H1 (cell line): ENCODE measurements around the gene RENBP. TPM values are rescaled to one million over a fixed set of nuclear protein-coding genes. Genes with fewer than 3 reads are reported as not detected.

Source experiments
- CTCF ChIA-PET: fragments of 300-600 bp; sonication (Branson Sonifier 250); formaldehyde crosslinking; loops from one replicate; lab custom pipeline; 2021; ENCODE audit not compliant: partially characterized antibody; lab: Charles Lee
- POLR2A ChIA-PET: fragments of 300-600 bp; sonication (Branson Sonifier 250); formaldehyde crosslinking; loops from one replicate; lab custom pipeline; 2021; ENCODE audit warnings: inconsistent platforms; ENCODE audit not compliant: partially characterized antibody; lab: Charles Lee
- DNase-seq, 2 experiments: peaks; one replicate each; pipeline versions ENCODE4 v3.0.0 to v3.0.0-alpha.2; 2010 to 2022; ENCODE audit warnings: low spot score in 2 of 2, low read depth in 1 of 2, mixed read lengths in 1 of 2
- FAIRE-seq: peaks from 2 replicates; lab custom pipeline; 2011; peaks lifted over from hg19 to GRCh38; lab: Jason Lieb, UNC
- H2AFZ ChIP-seq: 2 replicates; pipeline ENCODE4 v1.8.1; 2012; ENCODE audit warnings: low read length, inconsistent platforms
- H2AK5ac ChIP-seq: 2 replicates; pipeline ENCODE4 v1.6.1; 2013; ENCODE audit warnings: low read depth, low read length
- H2BK120ac ChIP-seq: replicated peaks from 2 replicates; pipeline ENCODE3; 2013; ENCODE audit warnings: low read depth, low read length, inconsistent platforms
- H2BK12ac ChIP-seq: 2 replicates; pipeline ENCODE4 v1.6.1; 2013; ENCODE audit warnings: low read depth, low read length
- H2BK15ac ChIP-seq: 2 replicates; pipeline ENCODE4 v1.6.1; 2013; ENCODE audit warnings: low read length
- H2BK20ac ChIP-seq: 2 replicates; pipeline ENCODE4 v1.6.1; 2013; ENCODE audit warnings: low read length
- H2BK5ac ChIP-seq: 2 replicates; pipeline ENCODE4 v1.6.1; 2013; ENCODE audit warnings: low read depth, low read length
- H3K14ac ChIP-seq: 2 replicates; pipeline ENCODE4 v1.6.1; 2013; ENCODE audit warnings: inconsistent platforms; ENCODE audit not compliant: insufficient read length
- H3K18ac ChIP-seq: 2 replicates; pipeline ENCODE4 v1.6.1; 2013; ENCODE audit warnings: low read length; ENCODE audit errors: extremely low read depth
- H3K23ac ChIP-seq: 2 replicates; pipeline ENCODE4 v1.6.1; 2013; ENCODE audit warnings: inconsistent platforms; ENCODE audit not compliant: insufficient read length
- H3K23me2 ChIP-seq: 2 replicates; pipeline ENCODE4 v1.6.1; 2013; ENCODE audit warnings: low read depth, low read length
- H3K27ac ChIP-seq: 2 replicates; pipeline ENCODE4 v1.6.1; 2011; ENCODE audit warnings: low read depth, low read length, inconsistent platforms
- H3K27me3 ChIP-seq, 4 experiments: replicated peaks in 1 of 4; 1 replicate in 1 of 4; 2 replicates in 3 of 4; pipeline versions ENCODE4 v1.6.1 to v1.8.1; 2011 to 2013; ENCODE audit warnings: low read length in 3 of 4, mild to moderate bottlenecking in 3 of 4, inconsistent platforms in 2 of 4, mixed read lengths in 2 of 4, moderate library complexity in 1 of 4; ENCODE audit not compliant: control insufficient read depth in 3 of 4, insufficient read depth in 3 of 4; ENCODE audit errors: extremely low read depth in 1 of 4
- H3K36me3 ChIP-seq, 4 experiments: 2 replicates each; pipeline versions ENCODE4 v1.6.1 to v1.8.1; 2011 to 2013; ENCODE audit warnings: mild to moderate bottlenecking in 4 of 4, low read length in 3 of 4, moderate library complexity in 2 of 4, control low read depth in 1 of 4, inconsistent platforms in 1 of 4; ENCODE audit not compliant: insufficient read depth in 4 of 4, control insufficient read depth in 2 of 4
- H3K4ac ChIP-seq: replicated peaks from 2 replicates; pipeline ENCODE3; 2013; ENCODE audit warnings: low read length, low read depth, mixed read lengths, inconsistent platforms; ENCODE audit not compliant: insufficient read length
- H3K4me1 ChIP-seq, 4 experiments: replicated peaks in 1 of 4; 1 replicate in 1 of 4; 2 replicates in 3 of 4; pipeline versions ENCODE4 v1.6.1 to v1.8.1; 2011 to 2013; ENCODE audit warnings: low read length in 3 of 4, inconsistent platforms in 2 of 4, mixed read lengths in 1 of 4; ENCODE audit not compliant: insufficient read depth in 4 of 4, control insufficient read depth in 3 of 4
- H3K4me2 ChIP-seq, 2 experiments: 2 replicates each; pipeline versions ENCODE4 v1.6.1 to v1.8.1; 2011 to 2013; ENCODE audit warnings: low read depth in 2 of 2, low read length in 2 of 2, control low read depth in 1 of 2, inconsistent platforms in 1 of 2, mild to moderate bottlenecking in 1 of 2; ENCODE audit not compliant: insufficient read depth in 1 of 2
- H3K4me3 ChIP-seq, 4 experiments: fragments of 200-600, 300-600 bp in 1 of 4; sonication (generic), shearing (Covaris generic), sonication (Bioruptor Twin) in 1 of 4; 2 replicates each; pipeline versions ENCODE4 v1.5.1 to v1.8.1; 2011 to 2016; ENCODE audit warnings: low read length in 4 of 4, low read depth in 3 of 4, control low read depth in 2 of 4, inconsistent platforms in 2 of 4, mild to moderate bottlenecking in 2 of 4, mixed read lengths in 1 of 4, moderate library complexity in 1 of 4; ENCODE audit not compliant: insufficient read depth in 2 of 4; ENCODE audit errors: extremely low read depth in 1 of 4
- H3K56ac ChIP-seq: replicated peaks from 2 replicates; pipeline ENCODE3; 2013; ENCODE audit warnings: low read depth, mild to moderate bottlenecking, mixed read lengths, low read length, inconsistent platforms; ENCODE audit not compliant: insufficient read length
- H3K79me1 ChIP-seq: 2 replicates; pipeline ENCODE4 v1.6.1; 2013; ENCODE audit warnings: low read depth, low read length, control low read depth
- H3K79me2 ChIP-seq, 2 experiments: 2 replicates each; pipeline versions ENCODE4 v1.6.1 to v1.8.1; 2012 to 2013; ENCODE audit warnings: low read length in 2 of 2, mild to moderate bottlenecking in 2 of 2, inconsistent platforms in 1 of 2; ENCODE audit not compliant: insufficient read depth in 2 of 2, control insufficient read depth in 1 of 2
- H3K9ac ChIP-seq, 4 experiments: replicated peaks in 1 of 4; 1 replicate in 1 of 4; 2 replicates in 3 of 4; pipeline versions ENCODE4 v1.6.1 to v1.8.1; 2011 to 2013; ENCODE audit warnings: low read depth in 3 of 4, low read length in 3 of 4, control low read depth in 2 of 4, mild to moderate bottlenecking in 2 of 4, moderate library complexity in 2 of 4, inconsistent platforms in 1 of 4; ENCODE audit errors: extremely low read depth in 1 of 4
- H3K9me3 ChIP-seq, 2 experiments: 2 replicates each; pipeline versions ENCODE4 v1.6.1 to v1.8.1; 2012 to 2013; ENCODE audit warnings: mild to moderate bottlenecking in 2 of 2, moderate library complexity in 2 of 2, control low read depth in 1 of 2, inconsistent platforms in 1 of 2, low read depth in 1 of 2, low read length in 1 of 2, mixed read lengths in 1 of 2; ENCODE audit not compliant: insufficient read depth in 2 of 2
- H4K20me1 ChIP-seq, 2 experiments: replicated peaks in 1 of 2; 2 replicates each; pipeline versions ENCODE3 to v1.8.1; 2011 to 2013; ENCODE audit warnings: inconsistent platforms in 2 of 2, low read length in 2 of 2, mild to moderate bottlenecking in 1 of 2; ENCODE audit not compliant: insufficient read depth in 2 of 2, control insufficient read depth in 1 of 2
- H4K5ac ChIP-seq: 2 replicates; pipeline ENCODE4 v1.6.1; 2013; ENCODE audit warnings: low read length, low read depth, mixed read lengths, inconsistent platforms; ENCODE audit not compliant: insufficient read length
- H4K8ac ChIP-seq: 2 replicates; pipeline ENCODE4 v1.8.0; 2013; ENCODE audit warnings: mild to moderate bottlenecking, moderate library complexity, low read length, inconsistent platforms; ENCODE audit not compliant: insufficient read depth; ENCODE audit errors: extremely low read depth
- H4K91ac ChIP-seq: replicated peaks from 2 replicates; pipeline ENCODE3; 2013; ENCODE audit warnings: low read length, mixed read lengths, inconsistent platforms; ENCODE audit not compliant: insufficient read length
- CHD1 ChIP-seq: IDR thresholded peaks from 2 replicates; pipeline ENCODE4 v1.6.1; 2012; ENCODE audit warnings: low read depth, low read length, improper control_type of control experiment
- SP1 ChIP-seq: IDR thresholded peaks from 2 replicates; pipeline ENCODE4 v1.6.1; 2011; ENCODE audit warnings: low read depth, low read length
- SP2 ChIP-seq: IDR thresholded peaks from 2 replicates; pipeline ENCODE4 v1.6.1; 2012; ENCODE audit warnings: mild to moderate bottlenecking, low read length, inconsistent platforms
- WGBS, 2 experiments: shearing (Covaris generic) in 1 of 2; methylation state at CpG; one replicate each; pipeline versions ENCODE4 v1.1.6 to v1.1.7; 2013 to 2015; ENCODE audit warnings: low lambda C conversion rate in 2 of 2, mixed read lengths in 2 of 2, inconsistent platforms in 1 of 2, low coverage in 1 of 2, missing lambda C conversion rate in 1 of 2; ENCODE audit not compliant: insufficient replicate concordance in 2 of 2, insufficient coverage in 1 of 2, insufficient read length in 1 of 2; ENCODE audit errors: extremely low coverage in 1 of 2, missing lambda C conversion rate in 1 of 2; 5-methylcytosine and 5-hydroxymethylcytosine counted together
- polyA plus RNA-seq, 7 experiments: library from polyadenylated mRNA; depleted of rRNA in 3 of 7; stranded (reverse) in 5 of 7; unstranded in 2 of 7; fragments of >200 nt in 5 of 7; fragments of 200-250 nt in 2 of 7; gene quantifications; 1 replicate in 5 of 7; 2 replicates in 1 of 7; 4 replicates in 1 of 7; pipeline versions ENCODE4 v1.2.1 to v1.2.3, GENCODE V29; 2011 to 2013; ENCODE audit warnings: missing spikeins in 2 of 7, mixed read lengths in 2 of 7
- total RNA-seq: library from RNA; stranded (reverse); fragmentation: NEBNext Ultra II Directional; extraction: Animal tissue kit (Norgen Biotek cat#: 25700); gene quantifications from 2 replicates; pipeline ENCODE4 v1.2.1, GENCODE V29; 2021
- TF ChIP-seq, protein P1 (sequence below): IDR thresholded peaks from 2 replicates; pipeline ENCODE4 v1.6.1; 2011; ENCODE audit warnings: low read depth, mild to moderate bottlenecking, low read length; ENCODE audit not compliant: insufficient read depth

Gene RENBP
- total and polyA plus RNA-seq, 2 of the 8 experiments (the other 6 are each of a cell fraction or from before 2014, with no cell fraction given) = 12.4 to 21.8 TPM

DNA sequence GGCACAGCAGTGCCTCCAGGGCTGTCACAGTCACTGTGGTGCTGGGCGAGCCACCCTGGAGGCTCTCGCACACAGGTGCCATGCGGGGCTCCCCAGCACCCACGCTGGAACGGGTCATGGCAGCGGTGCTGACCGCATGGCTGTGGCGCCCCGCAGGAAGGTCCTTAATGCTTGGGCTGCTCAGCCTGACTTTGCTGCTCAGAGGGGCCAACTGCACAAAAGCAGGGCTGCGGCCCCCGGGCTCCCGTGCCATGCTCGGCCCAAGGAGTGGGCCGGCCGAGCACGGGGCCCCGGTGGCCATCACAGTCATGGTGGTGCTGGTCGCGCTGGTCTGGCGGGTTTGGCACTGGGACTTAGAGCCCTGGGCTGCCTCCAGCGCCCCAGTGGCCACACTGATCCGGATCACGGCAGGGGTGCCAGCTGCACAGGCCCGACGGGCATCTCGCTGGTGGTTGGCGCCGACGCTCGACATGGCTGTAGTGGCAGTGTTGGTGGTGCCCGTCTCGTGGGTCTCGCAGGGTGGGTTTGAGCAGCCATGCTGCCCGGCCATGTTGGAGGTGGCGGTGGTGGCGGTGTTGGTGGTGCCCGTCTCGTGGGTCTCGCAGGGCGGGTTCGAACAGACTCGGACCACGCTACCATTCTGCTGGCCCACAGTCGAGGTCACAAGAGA lies 10.2 kb upstream of the RENBP start:
- H2AK5ac ChIP-seq = no peak overlapping the region
- no peak overlapping the region for H4K91ac ChIP-seq
- H3K14ac ChIP-seq = no peak overlapping the region
- no peak overlapping the region for H3K27ac ChIP-seq
- no peak overlapping the region for H4K5ac ChIP-seq
- FAIRE-seq = no peak
- no peak overlapping the region for H2BK5ac ChIP-seq
- 0 out of 7 replicates have a peak, but pooled peaks cover 0 to 5% (median 0%) of the 10 kb centered on the region in 4 experiments for H3K4me1 ChIP-seq
- no peaks in the 10 kb centered on the region for H3K23me2 ChIP-seq
- no peak overlapping the region for H3K23ac ChIP-seq
- no peaks in the 10 kb centered on the region for H3K27me3 ChIP-seq
- H3K18ac ChIP-seq = no peak overlapping the region
- H2AFZ ChIP-seq = no peak overlapping the region
- H2BK20ac ChIP-seq = no peak overlapping the region
- H3K4me3 ChIP-seq = no peak overlapping the region
- no peak overlapping the region for H2BK12ac ChIP-seq
- 96% methylated on average over 13 of the region's 44 CpGs; no CpG with 5 or more reads in 1 of the 2 experiments for WGBS, 2 experiments
- DNase-seq = no peak
- H3K79me2 ChIP-seq = no peaks in the 10 kb centered on the region
- no peak overlapping the region for H3K4ac ChIP-seq
- H3K56ac ChIP-seq = no peak overlapping the region
- ChIA-PET CTCF (no interaction called here), POLR2A (interaction anchor here (5.0 kb wide), 1 partner anchor 13 kb away, joined by 26 read pairs; no protein-coding TSS in a partner anchor)
- no peaks in the 10 kb centered on the region for H3K79me1 ChIP-seq
- peaks cover 2 to 6% of the 10 kb centered on the region in 2 experiments for H4K20me1 ChIP-seq
- no peaks in the 10 kb centered on the region for H3K9me3 ChIP-seq
- H2BK15ac ChIP-seq = no peak overlapping the region
- no peak for TF ChIP-seq SP2
- TF ChIP-seq SP1 = no peak
- TF ChIP-seq, protein P1, sequence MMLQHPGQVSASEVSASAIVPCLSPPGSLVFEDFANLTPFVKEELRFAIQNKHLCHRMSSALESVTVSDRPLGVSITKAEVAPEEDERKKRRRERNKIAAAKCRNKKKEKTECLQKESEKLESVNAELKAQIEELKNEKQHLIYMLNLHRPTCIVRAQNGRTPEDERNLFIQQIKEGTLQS = no peak
- no peak for TF ChIP-seq CHD1
- no peak overlapping the region for H3K4me2 ChIP-seq
- peaks cover 26 to 93% (median 60%) of the 10 kb centered on the region in 4 experiments; a peak in 7 of 8 replicates for H3K36me3 ChIP-seq
- H3K9ac ChIP-seq = no peak overlapping the region
- no peak overlapping the region for H4K8ac ChIP-seq
- no peak overlapping the region for H2BK120ac ChIP-seq
